DND-41 (cell line): ENCODE results near the gene LRP5.

Source experiments
- ATAC-seq: fragments of 200-7000 bp; cut with Tn5 transposase; 3 replicates; pipeline ENCODE4 v1.9.1; 2021; ENCODE audit warnings: low read depth; ENCODE audit not compliant: insufficient read depth
- DNase-seq: peaks from one replicate; pipeline ENCODE4 v3.0.0-alpha.2; 2020
- H2AFZ ChIP-seq: 2 replicates; pipeline ENCODE4 v1.6.0; 2012; ENCODE audit warnings: low read depth, low read length
- H3K27ac ChIP-seq: 2 replicates; pipeline ENCODE4 v1.5.1; 2012; ENCODE audit warnings: low read length, inconsistent platforms
- H3K27me3 ChIP-seq: fragments of 200-600 bp; sonication (generic); 2 replicates; pipeline ENCODE4 v1.6.0; 2012; ENCODE audit warnings: low read length, mild to moderate bottlenecking, inconsistent platforms; ENCODE audit not compliant: insufficient read depth, poor library complexity
- H3K36me3 ChIP-seq: 2 replicates; pipeline ENCODE4 v1.5.1; 2012; ENCODE audit warnings: low read length, inconsistent platforms; ENCODE audit not compliant: insufficient read depth
- H3K4me1 ChIP-seq: 2 replicates; pipeline ENCODE4 v1.5.1; 2012; ENCODE audit warnings: mild to moderate bottlenecking, low read length; ENCODE audit not compliant: insufficient read depth
- H3K4me2 ChIP-seq: 2 replicates; pipeline ENCODE4 v1.6.0; 2012; ENCODE audit warnings: mild to moderate bottlenecking, moderate library complexity, low read length, inconsistent platforms; ENCODE audit not compliant: insufficient read depth
- H3K4me3 ChIP-seq, 2 experiments: fragments of 200-600 bp in 1 of 2; shearing (Covaris generic) in 1 of 2; 2 replicates each; pipeline ENCODE4 v1.5.1; 2012 to 2016; ENCODE audit warnings: inconsistent platforms in 2 of 2, low read length in 2 of 2, mild to moderate bottlenecking in 2 of 2, low read depth in 1 of 2, moderate library complexity in 1 of 2
- H3K79me2 ChIP-seq: 2 replicates; pipeline ENCODE4 v1.6.0; 2012; ENCODE audit warnings: low read length, inconsistent platforms; ENCODE audit not compliant: insufficient read depth
- H3K9ac ChIP-seq: 2 replicates; pipeline ENCODE4 v1.6.0; 2012; ENCODE audit warnings: low read depth, mild to moderate bottlenecking, inconsistent platforms, low read length, moderate library complexity
- H3K9me3 ChIP-seq: 2 replicates; pipeline ENCODE4 v1.5.1; 2012; ENCODE audit warnings: low read length, moderate library complexity, mild to moderate bottlenecking, inconsistent platforms; ENCODE audit not compliant: insufficient read depth, severe bottlenecking
- H4K20me1 ChIP-seq: 2 replicates; pipeline ENCODE4 v1.6.0; 2012; ENCODE audit warnings: low read length; ENCODE audit not compliant: insufficient read depth
- EZH2 ChIP-seq: IDR thresholded peaks from 3 replicates; pipeline ENCODE4 v1.6.1; 2012; ENCODE audit warnings: borderline replicate concordance, low read depth, mild to moderate bottlenecking, moderate library complexity, low read length, inconsistent platforms; ENCODE audit not compliant: severe bottlenecking
- TF ChIP-seq, protein P1 (sequence below): IDR thresholded peaks from 2 replicates; pipeline ENCODE4 v1.5.1; 2012; ENCODE audit warnings: borderline replicate concordance, low read length, moderate library complexity, mild to moderate bottlenecking; ENCODE audit not compliant: poor library complexity, severe bottlenecking; ENCODE audit errors: extremely low read depth

Gene LRP5

DNA sequence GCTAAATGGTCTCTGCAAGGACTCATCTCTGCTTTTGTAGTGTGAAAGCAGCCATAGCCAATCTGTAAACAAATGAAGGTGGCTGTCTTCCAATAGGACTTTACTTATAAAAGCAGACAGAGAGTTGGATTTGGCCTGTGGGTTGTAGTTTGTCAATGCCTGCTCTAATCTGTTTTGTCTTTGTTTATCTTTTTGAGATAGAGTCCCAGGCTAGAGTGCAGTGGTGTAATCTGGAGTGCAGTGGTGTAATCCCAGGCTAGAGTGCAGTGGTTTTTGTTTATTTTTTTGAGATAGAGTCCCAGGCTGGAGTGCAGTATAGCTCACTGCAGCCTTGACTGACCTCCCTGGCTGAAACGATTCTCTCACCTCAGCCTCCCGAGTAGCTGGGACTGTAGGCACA is 156.7 kb downstream of the LRP5 start:
- no peak for ATAC-seq
- Histone ChIP-seq H3K36me3 (peaks cover 32% of the 10 kb centered on the region), H3K79me2 (peaks cover 99% of the 10 kb centered on the region), H3K27me3 (no peaks in the 10 kb centered on the region), H3K9me3 (peaks cover 1% of the 10 kb centered on the region), H3K4me2 (peak overlapping the region; percentile 42; the same call in 1 of the 2 replicates), H2AFZ (no peak overlapping the region), H3K4me3 (no peak overlapping the region), H3K4me1 (peaks cover 81% of the 10 kb centered on the region), H4K20me1 (peaks cover 95% of the 10 kb centered on the region), H3K27ac (no peak overlapping the region), H3K9ac (no peak overlapping the region)
- no peak for DNase-seq
- no peak for TF ChIP-seq EZH2
- TF ChIP-seq, protein P1, sequence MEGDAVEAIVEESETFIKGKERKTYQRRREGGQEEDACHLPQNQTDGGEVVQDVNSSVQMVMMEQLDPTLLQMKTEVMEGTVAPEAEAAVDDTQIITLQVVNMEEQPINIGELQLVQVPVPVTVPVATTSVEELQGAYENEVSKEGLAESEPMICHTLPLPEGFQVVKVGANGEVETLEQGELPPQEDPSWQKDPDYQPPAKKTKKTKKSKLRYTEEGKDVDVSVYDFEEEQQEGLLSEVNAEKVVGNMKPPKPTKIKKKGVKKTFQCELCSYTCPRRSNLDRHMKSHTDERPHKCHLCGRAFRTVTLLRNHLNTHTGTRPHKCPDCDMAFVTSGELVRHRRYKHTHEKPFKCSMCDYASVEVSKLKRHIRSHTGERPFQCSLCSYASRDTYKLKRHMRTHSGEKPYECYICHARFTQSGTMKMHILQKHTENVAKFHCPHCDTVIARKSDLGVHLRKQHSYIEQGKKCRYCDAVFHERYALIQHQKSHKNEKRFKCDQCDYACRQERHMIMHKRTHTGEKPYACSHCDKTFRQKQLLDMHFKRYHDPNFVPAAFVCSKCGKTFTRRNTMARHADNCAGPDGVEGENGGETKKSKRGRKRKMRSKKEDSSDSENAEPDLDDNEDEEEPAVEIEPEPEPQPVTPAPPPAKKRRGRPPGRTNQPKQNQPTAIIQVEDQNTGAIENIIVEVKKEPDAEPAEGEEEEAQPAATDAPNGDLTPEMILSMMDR: no peak

DNA sequence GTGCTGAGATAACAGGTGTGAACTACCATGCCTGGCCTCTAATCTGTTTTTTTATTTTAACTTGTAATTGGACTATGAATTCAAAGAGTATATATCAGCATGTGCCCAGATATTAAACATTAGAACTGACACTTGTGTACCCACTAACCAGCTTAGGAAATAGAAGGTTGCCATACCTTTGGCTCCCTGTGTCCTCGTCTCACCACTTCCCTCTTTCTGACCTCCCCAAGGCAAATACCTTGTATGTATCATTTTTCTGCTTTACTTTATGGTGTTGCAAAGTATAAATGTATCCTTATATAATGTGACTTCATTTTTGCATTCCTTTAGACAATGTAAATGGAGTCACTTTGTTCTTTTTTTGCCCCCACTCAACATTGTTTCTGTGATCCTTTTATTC is 157.3 kb downstream of the LRP5 start:
- Histone ChIP-seq H3K4me3 (no peak overlapping the region), H3K36me3 (peaks cover 36% of the 10 kb centered on the region), H4K20me1 (peaks cover 95% of the 10 kb centered on the region), H3K9me3 (peaks cover 4% of the 10 kb centered on the region), H3K27ac (peak overlapping the region; percentile 7; the same call in 1 of the 2 replicates), H3K79me2 (peaks cover 99% of the 10 kb centered on the region), H3K4me2 (peak overlapping the region; percentile 42), H3K27me3 (no peaks in the 10 kb centered on the region), H3K9ac (no peak overlapping the region), H3K4me1 (peaks cover 76% of the 10 kb centered on the region), H2AFZ (no peak overlapping the region)
- TF ChIP-seq EZH2: no peak
- TF ChIP-seq, protein P1: no peak
- DNase-seq: no peak
- no peak for ATAC-seq

DNA sequence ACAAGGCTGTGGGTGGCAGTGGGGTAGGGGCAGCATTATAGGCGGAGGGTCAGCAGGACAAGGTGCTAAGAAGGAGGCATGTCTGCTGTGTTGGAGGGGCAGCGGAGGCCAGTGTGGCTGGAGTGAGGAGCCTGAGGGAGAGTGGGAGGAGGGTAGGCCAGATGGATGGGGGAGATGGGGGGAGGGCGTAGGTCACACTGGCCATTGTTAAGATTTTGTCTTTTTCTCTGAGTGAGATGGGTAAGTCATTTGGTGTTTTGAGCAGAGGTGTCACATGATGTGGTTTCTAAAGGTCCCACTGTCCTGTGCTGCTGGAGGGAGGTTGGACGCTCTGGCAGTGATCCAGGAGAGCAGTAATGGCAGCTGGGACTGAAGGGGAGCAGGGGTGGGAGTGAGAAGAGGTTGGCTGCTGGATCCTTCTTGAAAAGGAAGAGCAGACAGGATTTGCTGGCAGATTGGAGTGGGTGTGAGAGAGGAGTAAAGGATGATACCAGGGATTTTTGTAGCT is 158.0 kb downstream of the LRP5 start:
- Histone ChIP-seq H3K4me3 (no peak overlapping the region; a peak in 1 of 4 replicates), H3K79me2 (peaks cover 98% of the 10 kb centered on the region), H3K9ac (no peak overlapping the region), H3K9me3 (peaks cover 4% of the 10 kb centered on the region), H3K4me1 (peaks cover 69% of the 10 kb centered on the region), H3K27me3 (no peaks in the 10 kb centered on the region), H4K20me1 (peaks cover 89% of the 10 kb centered on the region), H3K36me3 (peaks cover 33% of the 10 kb centered on the region), H3K27ac (0 out of 2 replicates have a peak overlapping the region, but pooled peaks have one; percentile 29), H2AFZ (no peak overlapping the region), H3K4me2 (peak overlapping the region; percentile 42; the same call in 1 of the 2 replicates)
- DNase-seq (no peak), ATAC-seq (no peak)
- TF ChIP-seq, protein P1: no peak
- TF ChIP-seq EZH2: no peak
